NB4 (cell line): ENCODE results near the gene APOL2.

Source experiments
- CTCF ChIP-seq: IDR thresholded peaks from one replicate; pipeline ENCODE4 v1.5.1; 2012; ENCODE audit warnings: low read depth, low read length
- POLR2A ChIP-seq: IDR thresholded peaks from 2 replicates; pipeline ENCODE4 v1.6.1; 2011; ENCODE audit warnings: mild to moderate bottlenecking; ENCODE audit not compliant: insufficient read length; ENCODE audit errors: extremely low read depth

GRCh38 chr22:36237462-36238372 is 1.6 kb downstream of the APOL2 start:
- no peak for TF ChIP-seq CTCF
- TF ChIP-seq POLR2A, result no peak
